WTC11 (cell line): Measurements from ENCODE around the gene SPOCK1. TPM values are rescaled to one million over a fixed set of nuclear protein-coding genes. Genes with fewer than 3 reads are reported as not detected.

Source experiments
- ATAC-seq: fragments of 200-7000 bp; cut with Tn5 transposase; 2 replicates; pipeline ENCODE4 v1.10.0; 2021; ENCODE audit warnings: mild to moderate bottlenecking, moderate library complexity
- CTCF ChIA-PET: fragments of 300-600 bp; sonication (Branson Sonifier 250); formaldehyde crosslinking; loops from one replicate; lab custom pipeline; 2021; ENCODE audit warnings: antibody characterized with exemption; lab: Charles Lee
- POLR2A ChIA-PET: fragments of 350-600 bp; sonication (Branson Sonifier 250); formaldehyde crosslinking; loops from one replicate; lab custom pipeline; 2021; ENCODE audit warnings: antibody characterized with exemption; lab: Charles Lee
- DNase-seq: peaks from one replicate; pipeline ENCODE4 v3.0.0; 2021; ENCODE audit warnings: low spot score
- H3K27ac Mint-ChIP-seq: 2 replicates; pipeline ENCODE4 v1.8.0; 2021; ENCODE audit warnings: mixed read lengths
- H3K27me3 Mint-ChIP-seq: 2 replicates; pipeline ENCODE4 v1.8.0; 2021; ENCODE audit warnings: low read depth, mild to moderate bottlenecking, moderate library complexity, mixed read lengths
- H3K36me3 Mint-ChIP-seq: 2 replicates; pipeline ENCODE4 v1.8.0; 2021; ENCODE audit warnings: mixed read lengths
- H3K4me1 Mint-ChIP-seq: 2 replicates; pipeline ENCODE4 v1.8.0; 2022; ENCODE audit warnings: mixed read lengths
- H3K4me3 Mint-ChIP-seq: 2 replicates; pipeline ENCODE4 v1.8.0; 2021; ENCODE audit warnings: mild to moderate bottlenecking, moderate library complexity, mixed read lengths
- H3K9me3 Mint-ChIP-seq: 2 replicates; pipeline ENCODE4 v1.8.0; 2021; ENCODE audit warnings: mixed read lengths
- ATF6 ChIP-seq: sonication (generic); formaldehyde crosslinking; IDR thresholded peaks from 2 replicates; pipeline ENCODE4 v1.8.1; 2023; ENCODE audit warnings: mild to moderate bottlenecking, missing genetic modification reagents
- CBFB ChIP-seq: sonication (generic); formaldehyde crosslinking; IDR thresholded peaks from 2 replicates; pipeline ENCODE4 v1.8.1; 2022; ENCODE audit warnings: mild to moderate bottlenecking, low read depth, missing genetic modification reagents
- CDX4 ChIP-seq: fragments of 250-450 bp; sonication (Bioruptor Pico); IDR thresholded peaks from 2 replicates; pipeline ENCODE4 v1.9.0; 2021; ENCODE audit warnings: moderate library complexity, mild to moderate bottlenecking, inconsistent platforms, borderline replicate concordance
- CTCF ChIP-seq: fragments of 200-600 bp; IDR thresholded peaks from 2 replicates; pipeline ENCODE4 v1.8.0; 2022; ENCODE audit warnings: antibody characterized with exemption
- E2F4 ChIP-seq: sonication (generic); formaldehyde crosslinking; IDR thresholded peaks from 2 replicates; pipeline ENCODE4 v1.8.1; 2022; ENCODE audit warnings: low read depth, mild to moderate bottlenecking, moderate library complexity, missing genetic modification reagents, borderline replicate concordance
- E2F5 ChIP-seq: sonication (generic); formaldehyde crosslinking; IDR thresholded peaks from 2 replicates; pipeline ENCODE4 v1.8.1; 2022; ENCODE audit warnings: mild to moderate bottlenecking, moderate library complexity, missing genetic modification reagents
- FOXJ3 ChIP-seq: sonication (generic); formaldehyde crosslinking; IDR thresholded peaks from 2 replicates; pipeline ENCODE4 v1.9.0; 2021; ENCODE audit warnings: missing genetic modification reagents, mild to moderate bottlenecking, borderline replicate concordance
- FOXK1 ChIP-seq: sonication (generic); formaldehyde crosslinking; IDR thresholded peaks from 2 replicates; pipeline ENCODE4 v1.8.0; 2022; ENCODE audit warnings: mild to moderate bottlenecking, moderate library complexity, missing genetic modification reagents
- GABPB1 ChIP-seq: sonication (generic); formaldehyde crosslinking; IDR thresholded peaks from 2 replicates; pipeline ENCODE4 v1.8.1; 2023; ENCODE audit warnings: mild to moderate bottlenecking, missing genetic modification reagents
- IRF2 ChIP-seq: sonication (generic); formaldehyde crosslinking; IDR thresholded peaks from 2 replicates; pipeline ENCODE4 v1.8.0; 2022; ENCODE audit warnings: low read depth, missing genetic modification reagents, borderline replicate concordance
- MLX ChIP-seq: sonication (generic); formaldehyde crosslinking; IDR thresholded peaks from 2 replicates; pipeline ENCODE4 v1.8.1; 2023; ENCODE audit warnings: mild to moderate bottlenecking, missing genetic modification reagents, moderate library complexity
- PRDM15 ChIP-seq: sonication (generic); formaldehyde crosslinking; IDR thresholded peaks from 2 replicates; pipeline ENCODE4 v1.8.0; 2022; ENCODE audit warnings: missing genetic modification reagents
- PREB ChIP-seq: sonication (generic); formaldehyde crosslinking; IDR thresholded peaks from 2 replicates; pipeline ENCODE4 v1.8.1; 2022; ENCODE audit warnings: mild to moderate bottlenecking, missing genetic modification reagents, moderate library complexity, borderline replicate concordance
- PRRX2 ChIP-seq: fragments of 250-450 bp; sonication (Bioruptor Pico); IDR thresholded peaks from 2 replicates; pipeline ENCODE4 v1.8.0; 2021; ENCODE audit warnings: mild to moderate bottlenecking
- ZNF138 ChIP-seq: sonication (generic); formaldehyde crosslinking; conservative IDR thresholded peaks from 2 replicates; pipeline ENCODE4 v1.8.1; 2022; ENCODE audit warnings: mild to moderate bottlenecking, moderate library complexity, missing genetic modification reagents
- ZNF263 ChIP-seq: sonication (generic); formaldehyde crosslinking; IDR thresholded peaks from 2 replicates; pipeline ENCODE4 v1.8.1; 2022; ENCODE audit warnings: low read depth, mild to moderate bottlenecking, moderate library complexity, missing genetic modification reagents
- ZNF281 ChIP-seq: sonication (generic); formaldehyde crosslinking; IDR thresholded peaks from 2 replicates; pipeline ENCODE4 v1.8.0; 2023; ENCODE audit warnings: mild to moderate bottlenecking, missing genetic modification reagents
- ZNF423 ChIP-seq: fragments of 250-450 bp; sonication (Bioruptor Pico); IDR thresholded peaks from 2 replicates; pipeline ENCODE4 v2.1.2; 2022; ENCODE audit warnings: mild to moderate bottlenecking, moderate library complexity
- total RNA-seq: library from RNA; stranded (reverse); gene quantifications from 3 replicates; pipeline ENCODE4 v1.2.3, GENCODE V29; 2021

The SPOCK1 gene
- total RNA-seq, 1 experiment from 2014 or later, result 15.2 TPM

GRCh38 chr5:137381555-137381954 is 117.6 kb downstream of the SPOCK1 start (continued):
- TF ChIP-seq MLX, result no peak
- no peak for TF ChIP-seq E2F5 (CRISPR knock-in tag)
- no peak for TF ChIP-seq CBFB
- TF ChIP-seq IRF2 (CRISPR knock-in tag), result no peak
- no peak for TF ChIP-seq PREB
- TF ChIP-seq PRDM15 (CRISPR knock-in tag), result no peak
- TF ChIP-seq PRRX2, result no peak
- TF ChIP-seq ZNF263 (CRISPR knock-in tag), result no peak
- TF ChIP-seq ZNF138, result no peak
- TF ChIP-seq CDX4 (CRISPR knock-in tag), result no peak
- no peak for TF ChIP-seq FOXK1 (CRISPR knock-in tag)

GRCh38 chr5:137379555-137380286 is 119.4 kb downstream of the SPOCK1 start:
- no peak overlapping the region for H3K27ac Mint-ChIP-seq
- TF ChIP-seq ZNF423 (CRISPR knock-in tag), result no peak
- TF ChIP-seq ZNF281, result no peak
- TF ChIP-seq FOXJ3 (CRISPR knock-in tag), result no peak
- TF ChIP-seq PREB, result no peak
- TF ChIP-seq ATF6 (CRISPR knock-in tag), result no peak
- TF ChIP-seq CTCF, result no peak
- no peak for TF ChIP-seq E2F4 (CRISPR knock-in tag)
- no peak for TF ChIP-seq GABPB1
- TF ChIP-seq, all 79 proteins: peak for 0
- no peak for ATAC-seq
- Mint-ChIP-seq H3K27me3 (peaks cover 12% of the 10 kb centered on the region), H3K36me3 (peaks cover 33% of the 10 kb centered on the region), H3K9me3 (peaks cover 50% of the 10 kb centered on the region), H3K4me3 (no peak overlapping the region), H3K4me1 (peaks cover 15% of the 10 kb centered on the region)
- no peak for DNase-seq
- ChIA-PET CTCF (no interaction called here), POLR2A (no interaction called here)
